ENCODE measurements around the gene TXLNB.
A peak's percentile ranks its signal among the peaks of the same experiment; 100 is the strongest.

The TXLNB gene

DNA sequence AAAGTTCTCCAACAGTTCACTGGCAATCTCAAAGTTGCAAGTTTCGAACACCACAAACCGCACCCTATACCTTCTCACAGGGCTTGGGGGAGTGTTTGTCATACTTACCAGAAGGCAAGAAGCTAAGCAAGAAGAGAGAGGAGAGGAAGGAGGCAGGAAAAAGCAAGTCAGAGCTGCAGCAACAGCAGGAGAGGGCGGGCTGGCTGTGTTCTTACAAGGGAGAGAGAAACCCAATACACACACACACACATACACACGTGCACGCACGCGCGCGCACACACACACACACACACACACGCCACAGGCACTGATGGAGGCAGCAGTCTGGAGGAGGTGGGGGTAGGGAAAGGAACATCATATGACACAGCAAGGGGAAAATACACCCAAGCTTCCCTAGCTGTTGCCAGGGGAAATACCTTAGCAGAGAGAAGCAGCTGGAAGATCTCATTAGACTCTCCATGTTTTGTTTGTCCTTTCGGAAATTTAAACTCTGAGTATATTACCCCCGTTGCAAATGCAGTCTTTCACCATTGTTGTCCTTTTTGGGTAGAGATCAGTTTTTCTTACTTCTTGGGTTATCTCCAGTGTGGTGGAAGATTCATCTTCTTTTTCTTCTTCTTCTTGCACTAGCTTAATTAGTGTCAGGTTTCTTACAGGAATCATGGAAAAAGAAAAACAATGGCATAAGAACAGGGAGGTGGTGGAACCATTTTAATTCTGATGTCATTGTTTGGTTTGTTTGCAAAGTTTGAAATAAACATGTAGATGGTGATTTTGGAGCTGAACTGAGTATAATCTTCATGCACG, at the start of gene TXLNB:
Gene TXLNB, minus strand, starts transcription at position 186 of the 807 bp plus-strand sequence. CDS start 3,099 bp downstream, outside the sequence.
- peak; percentile 87 for DNase-seq

DNA sequence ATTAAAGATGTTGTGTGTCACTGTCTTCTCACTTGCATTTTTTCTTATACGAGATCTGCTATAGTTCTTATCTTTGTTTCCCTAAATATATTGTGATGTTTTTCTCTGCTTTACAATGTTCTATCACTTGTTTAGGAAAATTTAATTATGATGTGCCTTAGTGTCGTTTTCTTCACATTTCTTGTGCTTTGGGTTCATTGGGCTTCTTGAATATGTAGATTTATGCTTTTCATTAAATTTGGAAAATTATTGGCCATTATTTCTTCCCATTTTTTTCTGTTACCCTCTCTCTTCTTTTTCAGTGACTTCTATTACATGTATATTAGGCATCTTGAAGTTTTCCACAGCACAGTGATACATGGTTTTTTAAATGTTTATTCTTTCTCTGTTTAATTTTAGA, 49.3 kb upstream of the TXLNB start:
- DNase-seq: no peak

DNA sequence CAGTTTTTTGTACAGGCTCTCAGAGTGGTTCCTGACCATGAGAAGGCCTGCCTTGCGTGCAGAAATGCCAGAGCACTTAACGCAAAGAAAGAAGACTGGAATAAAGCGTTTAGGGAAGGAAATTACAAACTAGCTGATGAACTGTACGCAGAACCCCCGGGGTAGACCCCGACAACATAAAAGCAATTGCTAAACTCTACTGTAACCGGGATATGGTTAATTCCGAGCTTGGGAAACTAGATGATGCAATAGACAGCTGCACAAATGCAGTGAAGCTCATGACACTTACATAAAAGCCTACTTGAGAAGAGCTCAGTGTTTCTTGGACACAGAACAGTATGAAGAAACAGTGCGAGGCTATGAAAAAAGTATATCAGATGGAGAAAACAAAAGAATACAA, 47.0 kb upstream of the TXLNB start:
- no peak for DNase-seq

DNA sequence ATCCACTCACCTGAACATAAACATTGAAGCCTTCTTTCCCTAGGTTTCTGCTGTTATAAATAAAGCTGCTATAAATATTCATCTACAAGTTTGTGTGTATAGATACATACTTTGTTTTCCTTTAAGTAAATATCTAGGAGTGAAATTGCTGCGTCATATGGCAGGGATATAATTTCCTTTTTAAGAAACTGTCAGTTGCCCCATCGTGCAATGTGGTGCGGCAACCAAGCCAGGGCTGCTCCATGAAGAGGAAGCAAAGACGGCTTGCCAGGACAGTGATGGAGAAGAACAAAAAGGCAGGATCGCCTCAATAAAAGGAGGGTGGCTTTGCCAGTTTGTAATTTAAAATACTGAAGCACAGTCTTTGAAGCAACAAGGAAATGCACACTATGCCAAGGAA, 46.0 kb upstream of the TXLNB start:
- no peak for DNase-seq

DNA sequence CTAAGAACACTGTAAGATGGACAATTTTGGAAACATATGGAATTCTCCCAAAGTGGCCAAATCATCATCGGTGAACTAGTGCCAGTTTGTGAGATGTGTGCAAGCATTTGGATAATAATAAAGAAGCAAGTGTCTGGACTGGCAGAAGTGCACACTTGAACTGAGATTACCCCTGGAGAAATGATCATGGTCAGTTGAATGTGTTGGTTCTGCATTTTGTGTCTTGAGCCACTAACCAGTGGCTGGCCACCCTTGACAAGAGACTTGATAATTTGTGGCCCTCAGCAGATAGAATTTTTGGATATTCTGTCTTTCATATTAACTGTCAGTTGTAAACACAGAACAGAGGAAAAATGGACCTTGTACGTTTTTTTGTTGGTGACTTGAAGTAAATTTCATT, 45.2 kb upstream of the TXLNB start:
- DNase-seq: no peak

DNA sequence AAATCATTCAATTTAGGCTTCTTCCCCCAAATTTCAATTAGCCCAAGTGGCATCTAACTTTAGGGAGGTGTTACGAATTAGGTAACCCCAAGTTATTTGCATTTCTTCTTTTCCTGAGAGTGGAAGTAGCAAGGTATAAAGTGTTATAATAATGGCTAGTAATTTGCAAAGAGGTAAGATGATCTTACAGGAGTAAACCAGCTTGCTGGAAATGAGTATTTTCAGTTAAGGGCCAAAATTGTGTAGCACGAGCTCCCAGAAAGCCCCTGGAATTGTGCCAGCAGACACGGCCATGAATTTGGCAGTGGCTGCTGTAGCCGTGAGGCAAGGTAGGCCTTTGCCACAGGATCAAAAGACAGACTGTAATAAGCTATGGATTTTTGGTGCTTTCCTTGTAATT, 44.7 kb upstream of the TXLNB start:
- no peak for DNase-seq

DNA sequence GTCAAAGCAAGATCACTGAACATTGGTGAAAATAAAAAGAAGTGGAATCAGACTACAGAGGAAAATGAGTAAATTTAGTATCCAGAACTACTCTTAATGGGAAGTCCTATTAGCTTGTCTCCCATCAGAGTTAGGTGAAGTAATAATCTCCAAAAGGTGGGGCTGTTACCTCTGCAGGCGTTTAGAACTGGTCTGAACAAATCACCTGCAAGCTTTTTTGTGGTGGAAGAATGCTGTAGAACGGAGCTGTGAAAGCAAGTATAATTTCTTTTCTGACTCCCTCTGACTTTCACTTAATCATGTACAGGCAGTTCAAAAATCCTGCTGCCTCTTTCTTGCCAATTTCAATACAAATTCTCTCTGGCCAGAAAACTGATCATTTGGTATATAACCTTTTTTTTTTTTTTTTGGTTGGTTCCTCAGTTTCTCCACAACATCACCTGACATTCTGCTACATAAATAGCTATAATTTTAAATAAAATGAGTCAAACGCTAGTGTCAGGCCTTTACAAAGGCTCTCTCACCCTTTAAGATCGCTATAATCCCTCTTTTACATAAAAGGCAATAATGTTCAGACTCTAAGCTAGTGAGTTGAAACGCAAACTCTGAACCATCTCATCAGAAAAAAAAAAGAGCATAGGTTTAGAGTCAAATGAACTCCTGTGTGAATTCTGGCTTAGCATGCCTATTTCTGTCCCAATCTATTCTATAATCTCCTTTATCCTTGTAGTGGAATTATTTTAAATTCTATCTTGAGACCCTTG, 43.8 kb upstream of the TXLNB start:
- no peak for DNase-seq

DNA sequence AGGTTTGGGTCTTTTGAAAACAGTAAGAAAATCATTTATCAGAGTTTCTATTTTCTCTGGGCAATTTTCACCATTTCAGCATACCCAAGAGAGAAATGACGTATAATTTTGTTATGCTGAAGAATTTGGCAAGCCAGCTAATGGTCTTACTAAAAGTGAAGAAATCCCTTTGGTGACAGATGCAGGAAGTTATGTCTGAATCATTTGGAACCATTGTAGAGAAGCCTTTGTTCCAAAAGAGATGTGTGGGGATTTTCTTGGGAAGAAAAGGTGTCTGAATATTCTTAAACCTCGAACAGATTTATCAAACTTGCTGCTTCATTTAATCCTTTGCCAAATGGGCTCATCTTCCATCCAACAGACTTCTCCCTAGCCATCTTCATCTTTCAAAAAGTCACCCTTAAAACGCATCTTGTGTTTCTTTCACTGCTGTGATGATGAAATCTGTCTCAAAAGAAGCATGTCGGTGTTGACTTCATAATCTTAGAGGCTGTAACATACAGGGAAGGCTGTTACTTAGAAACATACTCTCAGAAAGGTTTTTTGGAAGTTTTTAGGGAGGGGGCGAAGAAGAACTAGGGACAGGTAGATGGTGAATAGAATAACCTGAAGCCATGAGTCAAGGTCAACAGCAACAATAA, 43.1 kb upstream of the TXLNB start:
- no peak for DNase-seq

DNA sequence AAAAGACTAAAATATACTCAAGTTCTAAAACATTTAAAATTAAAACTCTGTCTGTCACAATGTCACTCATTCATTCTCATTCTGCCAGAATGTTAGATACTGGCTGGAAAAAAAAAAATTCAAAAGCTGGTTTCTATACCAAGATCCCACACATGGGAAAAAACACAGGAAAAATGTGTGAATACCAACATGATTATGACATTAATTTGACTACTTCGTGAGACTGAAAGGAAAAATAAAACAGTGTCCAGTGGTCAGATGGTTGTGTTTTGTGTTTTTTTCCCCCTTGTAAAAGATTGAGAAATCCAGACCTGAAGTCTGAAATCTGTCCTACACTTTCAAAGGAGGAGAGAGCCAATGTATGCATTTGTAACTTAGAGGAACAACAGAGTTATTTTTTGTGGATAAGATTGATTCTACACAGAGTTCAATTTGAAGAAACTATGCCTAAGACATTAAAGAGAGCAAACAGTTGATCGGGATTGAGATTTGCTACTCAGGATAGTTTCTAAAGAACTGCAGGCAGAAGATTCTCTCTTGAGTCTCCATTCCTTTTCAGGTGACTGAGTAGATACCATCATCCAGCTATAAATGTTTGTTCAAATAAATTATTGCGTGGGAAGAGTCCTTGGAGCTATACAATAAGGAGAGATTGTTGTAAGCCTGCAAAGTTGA, 39.2 kb upstream of the TXLNB start:
- no peak for DNase-seq

DNA sequence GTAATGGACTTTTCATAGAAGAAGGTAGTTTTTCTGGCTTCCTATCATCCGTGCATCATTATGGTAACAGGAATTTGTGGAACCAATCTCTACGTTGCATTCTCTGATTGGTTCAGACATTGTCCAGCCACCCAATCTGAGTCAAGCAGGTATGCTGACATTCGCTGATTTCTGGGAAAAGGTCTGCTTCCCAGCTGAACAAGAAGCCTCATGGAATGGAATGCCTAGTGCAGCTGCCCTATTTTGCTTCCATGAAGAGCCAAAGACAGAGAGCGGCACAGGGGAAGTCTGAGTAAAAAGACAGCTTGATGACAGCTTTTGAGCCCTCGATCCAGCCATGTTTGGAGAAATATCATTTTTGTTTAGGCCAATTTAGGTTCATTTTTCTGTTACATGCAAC, 38.5 kb upstream of the TXLNB start:
- no peak for DNase-seq

DNA sequence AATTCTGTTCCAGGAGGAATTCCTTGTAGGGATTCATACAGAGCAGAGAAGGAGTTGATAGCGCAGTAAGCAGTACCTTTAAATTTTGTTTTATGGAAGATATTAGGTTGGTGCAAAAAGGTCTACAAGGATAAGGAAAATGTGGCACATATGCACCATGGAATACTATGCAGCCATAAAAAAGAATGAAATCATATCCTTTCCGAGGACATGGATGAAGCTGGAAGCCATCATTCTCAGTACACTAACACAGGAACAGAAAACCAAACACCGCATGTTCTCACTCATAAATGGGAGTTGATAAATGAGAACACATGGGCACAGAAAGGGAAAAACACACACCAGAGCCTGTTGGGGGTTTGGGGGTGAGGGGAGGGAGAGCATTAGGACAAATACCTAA, 37.4 kb upstream of the TXLNB start:
- no peak for DNase-seq

DNA sequence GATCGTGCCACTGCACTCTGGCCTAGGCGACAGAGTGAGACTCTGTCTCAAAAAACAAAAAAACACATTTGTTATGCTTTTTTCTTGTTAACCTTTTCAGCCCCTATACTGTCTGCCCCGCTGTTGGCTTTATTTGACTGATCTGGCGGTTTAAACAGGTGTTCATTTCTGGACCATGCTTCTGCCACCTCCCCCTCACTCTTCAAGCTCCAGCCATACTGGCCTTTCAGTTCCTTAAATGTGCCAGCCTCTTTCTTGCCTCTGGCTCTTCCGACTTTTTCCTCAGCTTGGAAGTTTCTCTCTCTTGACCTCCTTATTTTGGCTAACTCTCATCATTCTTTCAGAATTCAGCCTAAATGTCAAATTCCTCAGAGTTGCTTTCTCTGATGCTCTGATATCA, 35.2 kb upstream of the TXLNB start:
- DNase-seq: no peak

DNA sequence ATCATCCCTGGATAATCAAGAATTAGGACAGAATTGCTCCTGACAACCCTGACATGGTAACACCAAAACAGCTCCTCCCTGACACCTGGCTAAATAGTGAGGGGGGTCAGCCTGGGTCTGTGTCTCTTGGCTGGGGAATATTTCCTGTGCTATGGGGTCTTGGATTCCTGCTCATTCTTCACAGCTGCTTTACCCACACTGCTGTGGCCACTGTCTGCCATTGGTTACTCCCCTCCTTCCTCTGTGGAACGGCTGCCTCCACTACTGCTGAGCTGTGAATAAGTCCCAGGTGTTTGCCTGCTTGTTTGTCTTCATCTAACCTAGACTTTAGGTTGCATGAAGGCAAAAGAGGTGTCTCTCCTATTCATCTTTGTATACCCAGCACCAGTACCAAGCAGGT, 33.9 kb upstream of the TXLNB start:
- no peak for DNase-seq

DNA sequence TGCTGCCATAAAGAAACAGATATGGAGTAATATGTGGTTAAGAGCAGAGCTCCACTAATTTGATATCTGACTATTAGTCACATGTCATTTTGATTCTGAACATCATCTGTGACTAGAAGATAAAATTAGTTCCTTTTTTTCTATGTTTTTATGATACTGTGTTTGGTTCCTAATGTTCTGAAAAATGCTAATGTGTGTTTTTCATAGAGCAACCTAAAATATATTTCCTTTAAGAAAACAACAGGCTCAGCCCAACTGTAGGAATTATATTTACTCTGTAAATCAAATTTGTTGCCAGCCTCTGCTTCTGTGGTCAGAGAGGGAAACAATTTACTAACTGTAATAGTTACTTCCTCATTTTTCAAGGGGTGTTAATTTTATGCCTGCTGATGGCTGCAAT, 33.3 kb upstream of the TXLNB start:
- DNase-seq: no peak

DNA sequence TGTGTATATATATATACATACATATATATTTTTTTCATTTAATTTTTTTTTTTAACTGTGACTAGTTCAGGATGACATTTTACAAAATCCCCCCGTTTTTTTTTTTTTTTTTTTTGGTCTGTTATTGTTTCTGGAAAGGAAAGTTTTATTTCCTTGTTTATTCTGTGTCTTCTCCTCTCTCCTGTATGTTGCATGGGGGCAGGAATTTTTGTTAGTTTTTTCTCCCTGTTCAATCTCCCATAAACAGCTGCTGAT, 32.4 kb upstream of the TXLNB start:
- DNase-seq: no peak

DNA sequence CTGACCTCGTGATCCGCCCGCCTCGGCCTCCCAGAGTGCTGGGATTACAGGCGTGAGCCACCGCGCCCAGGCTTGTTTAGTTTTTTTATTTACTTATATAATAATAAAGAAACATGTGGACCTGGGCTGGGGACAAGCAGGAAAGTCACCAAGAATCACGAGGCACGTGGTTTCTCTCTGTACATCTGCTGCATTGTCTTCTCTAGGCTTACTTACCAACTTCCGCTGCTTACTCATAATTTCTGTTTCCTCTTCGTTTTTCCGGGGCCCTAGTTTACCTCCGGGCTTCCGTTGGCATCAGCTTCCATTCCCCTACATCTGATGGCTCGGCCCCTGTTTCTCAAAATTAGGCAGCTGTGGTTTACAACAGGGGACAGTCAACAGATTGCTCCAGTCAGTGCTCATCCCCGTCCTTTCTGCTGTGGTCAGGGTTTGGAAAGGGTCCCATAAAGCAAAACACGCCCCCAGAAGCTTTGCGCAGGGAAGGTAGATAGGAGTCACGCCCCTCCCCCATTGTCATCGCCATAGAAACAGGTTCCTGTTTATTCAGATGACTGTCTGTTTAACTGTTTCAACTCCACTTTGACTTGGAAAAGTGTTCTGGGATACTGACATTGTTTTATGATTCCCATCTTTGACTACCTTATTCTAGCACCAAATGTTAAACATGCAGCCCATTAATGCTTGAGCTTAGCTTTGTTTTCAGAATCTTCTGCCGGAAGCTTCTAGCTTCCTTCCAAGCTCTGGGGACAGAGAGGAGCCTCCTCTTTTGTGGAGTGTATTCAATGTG, 31.9 kb upstream of the TXLNB start:
- peak; percentile 78 for DNase-seq

DNA sequence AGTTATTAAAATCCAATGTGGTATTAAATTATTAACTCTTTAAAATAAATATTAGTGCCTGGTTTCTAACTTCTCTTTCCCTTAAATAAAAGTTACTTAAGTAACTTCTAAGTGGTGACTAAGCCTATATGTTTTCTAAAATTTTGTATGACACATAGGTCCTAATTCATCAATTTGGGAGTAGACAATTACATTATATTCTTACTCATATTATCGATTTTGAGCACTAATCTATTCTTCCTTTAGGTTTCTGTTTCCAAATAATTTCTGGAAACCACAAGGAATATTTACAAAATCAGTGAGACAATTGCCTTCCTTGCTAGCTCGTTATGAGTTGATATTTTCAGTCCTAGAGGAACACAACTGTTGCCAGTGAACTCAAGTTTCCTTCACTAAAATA, 28.3 kb upstream of the TXLNB start:
- DNase-seq: no peak

DNA sequence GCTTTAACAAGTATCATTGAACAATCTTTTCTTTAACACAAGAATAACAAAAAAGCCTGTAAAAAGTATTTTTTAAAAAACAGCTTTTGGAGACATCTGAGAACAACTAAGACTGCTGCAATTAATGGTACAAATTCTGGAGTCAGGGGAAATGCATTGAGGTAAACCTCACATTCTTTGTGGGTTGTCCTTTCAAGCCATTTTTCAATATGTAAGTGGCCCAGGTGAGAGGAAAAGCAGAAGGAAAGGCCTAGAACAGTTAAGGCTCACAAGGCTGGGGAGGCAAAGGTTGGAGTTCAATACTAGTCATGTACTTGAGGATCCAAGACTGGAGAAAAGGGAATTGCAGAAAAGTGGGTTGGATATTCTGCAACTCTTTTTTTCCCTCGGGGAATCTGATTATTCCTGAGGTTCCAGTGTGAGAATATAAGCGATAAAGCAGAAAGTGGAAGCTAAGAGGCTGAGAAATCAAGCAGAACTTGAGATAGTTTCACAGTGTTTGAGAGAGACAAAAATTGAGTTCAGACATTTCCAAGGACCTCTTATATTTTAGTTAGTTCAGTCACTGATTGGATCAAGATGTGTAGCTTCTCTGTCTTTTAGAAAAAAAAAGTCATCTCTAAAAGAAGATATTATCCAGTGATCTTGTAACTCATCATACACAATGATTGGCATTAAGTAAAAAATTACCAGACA, 25.0 kb upstream of the TXLNB start:
- no peak for DNase-seq

DNA sequence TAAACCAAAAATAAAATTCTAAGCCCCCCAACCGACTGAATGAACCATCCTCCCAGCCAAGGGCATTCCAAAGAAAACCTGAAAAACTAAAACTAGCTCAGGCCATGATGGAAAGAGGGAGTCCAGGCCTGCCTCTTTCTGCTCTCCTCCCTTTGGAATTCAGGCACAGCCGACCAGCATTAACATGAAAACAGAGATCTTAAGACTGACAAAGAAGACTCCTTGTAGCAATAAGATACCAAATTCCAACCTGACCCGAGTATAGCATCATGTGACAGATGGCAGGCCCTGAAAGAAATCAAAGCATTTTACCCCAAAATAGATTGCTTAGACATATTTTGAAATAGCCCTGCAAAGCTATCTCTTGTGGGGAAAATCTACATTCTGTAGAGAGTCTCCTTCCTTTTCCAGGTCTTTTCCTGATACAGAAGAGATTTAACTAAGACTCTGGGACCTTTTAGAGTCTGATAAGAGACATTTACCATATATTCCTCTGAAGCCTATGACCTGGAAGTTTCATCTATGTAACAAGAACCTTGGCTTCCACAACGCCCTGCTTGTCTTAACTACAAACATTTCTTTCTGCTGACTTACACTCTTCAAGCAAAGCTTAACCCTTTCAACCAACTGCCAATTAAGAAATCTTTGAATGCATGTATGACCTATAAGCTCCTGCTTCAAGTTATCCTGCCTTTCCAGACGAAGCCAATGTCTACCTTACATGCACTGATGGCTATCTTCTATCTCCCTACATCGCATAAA, 22.2 kb upstream of the TXLNB start:
- no peak for DNase-seq

DNA sequence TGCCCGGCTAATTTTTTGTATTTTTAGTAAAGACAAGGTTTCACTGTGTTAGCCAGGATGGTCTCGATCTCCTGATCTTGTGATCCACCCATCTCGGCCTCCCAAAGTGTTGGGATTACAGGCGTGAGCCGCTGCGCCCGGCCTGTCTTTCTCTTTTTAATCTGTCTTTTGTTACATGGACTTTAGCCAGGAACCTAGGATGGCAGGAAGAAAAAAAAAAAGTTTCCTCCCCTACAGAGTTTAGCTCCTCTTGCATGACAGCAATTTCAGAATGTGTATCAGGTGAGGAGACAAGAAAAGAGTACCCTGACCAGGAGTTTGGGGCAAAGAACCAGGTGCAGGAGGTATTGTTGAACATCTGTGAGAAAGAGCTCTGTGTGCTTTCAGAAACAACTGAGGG, 21.4 kb upstream of the TXLNB start:
- DNase-seq: no peak

DNA sequence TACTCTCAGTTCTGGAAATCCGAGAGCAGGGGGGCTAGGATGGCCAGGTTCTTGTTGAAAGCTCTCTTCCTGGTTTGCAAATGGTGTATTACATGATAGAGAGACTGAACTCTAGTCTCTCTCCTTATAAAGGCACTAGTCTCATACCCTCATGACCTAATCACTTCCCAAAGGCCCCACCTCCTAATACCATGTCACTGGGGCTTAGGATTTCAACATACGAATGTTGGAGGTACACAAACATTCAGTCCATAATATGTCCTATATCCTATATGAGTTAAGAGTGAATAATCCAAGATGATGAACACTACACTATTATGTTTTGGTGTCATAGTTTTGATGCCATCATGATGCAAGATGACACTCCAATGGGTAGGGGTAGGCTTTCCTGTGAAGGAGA, 20.0 kb upstream of the TXLNB start:
- DNase-seq: no peak

Measured in activated naive CD4-positive, alpha-beta T cell treated with Interleukin-2 at 50 U/mL for 16 hours (primary cell).